ENCODE results near the gene ACAD11.

The ACAD11 gene

GRCh38 chr3:132550579-132551305 is 108.9 kb downstream of the ACAD11 start:
- no peak for DNase-seq

GRCh38 chr3:132549890-132550578 is 109.6 kb downstream of the ACAD11 start:
- no peak for DNase-seq

- no peak for DNase-seq
These were observed 110.4 kb downstream of the ACAD11 start for GRCh38 chr3:132549169-132549568.

GRCh38 chr3:132545471-132545870 is 114.1 kb downstream of the ACAD11 start:
- no peak for DNase-seq

GRCh38 chr3:132544130-132544529 is 115.5 kb downstream of the ACAD11 start:
- DNase-seq: no peak

- DNase-seq: no peak
These were observed 116.4 kb downstream of the ACAD11 start for GRCh38 chr3:132543011-132543739.

- no peak for DNase-seq
These were observed 117.0 kb downstream of the ACAD11 start for GRCh38 chr3:132542577-132542976.

- DNase-seq: no peak
These were observed 119.9 kb downstream of the ACAD11 start for GRCh38 chr3:132539681-132540080.

GRCh38 chr3:132538072-132538471 is 121.5 kb downstream of the ACAD11 start:
- no peak for DNase-seq

- DNase-seq: no peak
These were observed 122.3 kb downstream of the ACAD11 start for GRCh38 chr3:132537297-132537696.

GRCh38 chr3:132536442-132537153 is 123.0 kb downstream of the ACAD11 start:
- no peak for DNase-seq

GRCh38 chr3:132535575-132536441 is 123.8 kb downstream of the ACAD11 start:
- DNase-seq: peak; percentile 52

GRCh38 chr3:132530624-132531023 is 129.0 kb downstream of the ACAD11 start:
- no peak for DNase-seq

- DNase-seq: no peak
These were observed 137.3 kb downstream of the ACAD11 start for GRCh38 chr3:132522353-132522752.

GRCh38 chr3:132521901-132522300 is 137.7 kb downstream of the ACAD11 start:
- DNase-seq: no peak

GRCh38 chr3:132519914-132520313 is 139.7 kb downstream of the ACAD11 start:
- DNase-seq: no peak

- DNase-seq: no peak
These were observed 142.3 kb downstream of the ACAD11 start for GRCh38 chr3:132517311-132517710.

- DNase-seq: no peak
These were observed 146.6 kb downstream of the ACAD11 start for GRCh38 chr3:132513057-132513456.

GRCh38 chr3:132509506-132509905 is 150.1 kb downstream of the ACAD11 start:
- DNase-seq: no peak

- no peak for DNase-seq
These were observed 150.5 kb downstream of the ACAD11 start for GRCh38 chr3:132509096-132509495.

Data from SHP77 treated with DMSO at 0.1 percent for 48 hours (cell line).